NK-92 treated with Interleukin-12 subunit alpha and Interleukin-12 subunit beta, amount 100 ng/mL, for 24 hours (cell line): ENCODE data around the gene TMPRSS3.
A peak's percentile ranks its signal among the peaks of the same experiment; 100 is the strongest.

Experiments used
- DNase-seq: peaks from one replicate; lab custom pipeline; 2025; lab: John Stamatoyannopoulos, UW

TMPRSS3 gene

DNA sequence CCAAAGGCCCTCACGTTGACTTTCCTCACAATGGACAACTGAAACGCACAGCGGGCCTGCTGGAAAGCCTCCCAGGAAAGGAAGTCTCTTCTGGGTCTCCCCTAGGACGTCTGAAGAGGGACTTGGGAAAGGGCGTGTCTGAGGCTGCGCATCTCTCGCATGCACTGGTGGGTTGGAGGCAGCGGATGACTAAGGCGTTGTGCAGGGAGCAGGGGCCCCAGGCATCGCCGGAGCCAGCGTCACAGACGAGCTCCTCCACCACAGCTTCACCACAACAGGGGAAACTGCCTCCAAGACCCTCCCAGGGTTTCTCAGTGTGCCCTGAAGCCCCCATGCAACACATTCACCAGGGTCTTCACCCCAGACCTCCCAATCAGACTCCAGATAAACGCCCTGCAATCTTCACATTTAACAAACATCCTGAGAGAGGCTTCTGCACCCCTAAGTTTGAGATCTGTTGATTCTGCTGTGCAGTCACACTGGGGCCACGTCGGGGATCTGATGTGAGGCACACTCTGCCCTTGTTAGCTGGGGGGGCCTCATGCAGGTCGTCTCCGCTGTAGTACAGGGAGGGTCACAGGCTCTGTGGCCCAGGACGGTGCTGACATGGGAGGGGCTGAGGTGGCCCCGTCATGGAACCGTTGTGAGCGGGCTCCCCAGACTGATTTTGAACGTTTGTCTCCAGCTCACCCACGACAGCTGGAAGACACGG lies 22.5 kb downstream of the TMPRSS3 start:
- DNase-seq = no peak

DNA sequence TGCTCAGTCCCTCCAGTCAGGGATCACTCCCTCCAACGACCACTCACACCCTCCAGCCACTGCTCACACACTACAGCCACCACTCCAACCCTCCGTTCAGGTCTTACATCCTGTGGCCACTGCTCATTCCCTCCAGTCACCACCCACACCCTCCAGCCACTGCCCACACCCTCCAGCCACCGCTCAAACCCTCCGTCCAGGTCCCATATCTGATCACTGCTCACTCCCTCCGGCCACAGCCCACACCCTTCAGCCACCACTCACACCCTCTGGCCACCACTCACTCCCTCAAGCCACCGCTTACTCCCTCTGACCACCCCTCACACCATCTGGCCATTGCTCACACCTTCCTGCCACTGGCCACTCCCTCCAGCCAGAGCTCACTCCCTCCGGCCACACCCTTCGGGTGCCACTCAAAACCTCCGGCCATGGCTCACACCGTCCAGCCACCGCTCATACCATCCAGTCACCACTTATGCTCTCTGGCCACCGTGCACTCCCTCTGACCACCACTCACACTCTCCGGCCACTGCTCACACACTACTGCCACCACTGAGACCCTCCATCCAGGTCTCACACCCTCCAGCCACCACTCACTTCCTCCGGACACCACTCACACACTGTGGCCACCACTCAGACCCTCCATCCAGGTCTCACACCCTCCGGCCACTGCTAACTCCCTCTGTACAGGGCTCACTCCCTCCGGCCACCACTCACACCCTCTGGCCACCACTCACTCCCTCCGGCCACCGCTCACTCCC lies 24.8 kb downstream of the TMPRSS3 start:
- DNase-seq = no peak

- no peak for DNase-seq
Measured at GRCh38 chr21:42369821-42370220, 26.0 kb downstream of the TMPRSS3 start.

- DNase-seq = no peak
Measured at GRCh38 chr21:42367367-42368165, 28.3 kb downstream of the TMPRSS3 start.

DNA sequence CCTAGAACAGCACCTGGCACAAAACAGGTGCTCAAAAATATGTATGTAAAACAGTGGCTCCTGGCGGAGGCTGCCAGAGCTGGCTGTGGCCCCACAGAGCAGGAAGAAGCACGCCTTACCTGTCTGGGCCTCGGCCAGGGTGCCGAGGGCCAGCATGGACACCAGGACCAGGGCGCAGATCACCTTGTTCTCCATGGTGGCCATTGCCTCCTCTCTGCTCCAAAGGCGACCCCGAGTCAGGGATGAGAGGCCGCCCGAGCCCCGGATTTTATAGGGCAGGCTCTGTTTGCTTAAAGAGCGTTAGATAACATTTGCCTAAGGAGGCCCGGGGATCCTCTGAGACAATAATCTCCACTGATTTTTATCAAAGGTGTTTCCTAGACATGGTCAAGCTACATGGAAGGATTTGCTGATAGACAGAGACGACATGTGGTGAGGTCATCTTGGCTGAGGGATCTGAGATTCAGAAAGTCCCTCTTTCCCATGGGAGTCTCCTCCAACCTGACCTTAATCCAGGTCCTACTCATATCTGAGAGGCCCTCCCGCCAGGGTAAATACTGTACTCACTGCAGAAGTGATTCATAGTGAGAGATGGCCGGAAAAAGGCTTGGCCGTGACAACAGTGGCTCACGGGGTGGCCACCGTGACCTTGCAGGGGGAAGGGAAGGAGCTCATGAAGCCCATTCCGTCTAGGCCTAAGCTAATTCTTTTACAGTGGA lies 29.4 kb downstream of the TMPRSS3 start, which contains the start of gene TFF1:
TFF1 (minus strand) TSS at position 244 of the 719 bp plus-strand sequence; CDS start at position 204, 40 bp downstream.
- DNase-seq = no peak

- no peak for DNase-seq
Measured at GRCh38 chr21:42365770-42366169, 30.1 kb downstream of the TMPRSS3 start.

DNA sequence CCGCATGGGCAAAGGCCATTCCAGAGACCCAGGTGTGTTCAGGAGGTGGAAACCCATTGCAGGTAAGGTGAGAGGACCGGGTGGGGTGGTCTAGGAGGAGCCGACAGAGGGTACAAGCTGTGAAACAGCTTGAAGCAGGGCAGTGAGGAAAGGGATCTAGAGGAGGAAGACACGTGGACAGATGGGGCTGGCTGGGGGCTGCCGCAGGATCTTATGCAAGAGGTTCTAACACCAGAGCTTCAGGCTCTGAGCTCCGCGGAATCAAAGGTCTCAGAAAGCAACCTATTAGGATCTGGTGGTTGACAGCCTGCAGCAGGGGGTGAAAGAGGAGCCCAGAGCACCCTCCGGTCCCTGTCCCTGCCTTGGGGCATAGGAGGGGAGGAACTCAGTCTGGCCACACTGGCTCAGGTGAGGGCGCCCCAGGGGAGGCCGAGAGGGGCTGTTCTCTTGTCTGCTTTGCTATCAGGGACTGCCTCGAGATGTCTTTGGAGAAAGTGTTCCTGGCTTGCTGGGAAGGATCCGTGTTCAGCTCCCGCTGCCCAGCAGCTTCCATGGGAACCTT lies 31.5 kb downstream of the TMPRSS3 start:
- DNase-seq = no peak

DNA sequence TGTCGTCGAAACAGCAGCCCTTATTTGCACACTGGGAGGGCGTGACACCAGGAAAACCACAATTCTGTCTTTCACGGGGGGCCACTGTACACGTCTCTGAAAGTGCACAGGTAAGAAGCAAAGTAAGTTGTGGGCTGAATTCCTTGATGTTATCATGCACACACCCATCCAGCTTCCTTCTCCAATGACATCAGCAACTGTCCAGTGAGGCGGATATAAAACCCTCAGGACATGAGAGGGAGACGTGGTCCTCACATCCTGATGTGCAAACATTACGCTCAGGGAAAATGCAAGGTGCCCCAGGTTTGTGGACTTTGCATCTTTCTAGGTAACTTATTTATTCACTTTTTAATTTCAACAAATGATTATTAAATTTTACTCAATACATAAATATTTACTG lies 32.5 kb downstream of the TMPRSS3 start:
- no peak for DNase-seq

- no peak for DNase-seq
Measured at GRCh38 chr21:42362700-42363099, 33.2 kb downstream of the TMPRSS3 start.

DNA sequence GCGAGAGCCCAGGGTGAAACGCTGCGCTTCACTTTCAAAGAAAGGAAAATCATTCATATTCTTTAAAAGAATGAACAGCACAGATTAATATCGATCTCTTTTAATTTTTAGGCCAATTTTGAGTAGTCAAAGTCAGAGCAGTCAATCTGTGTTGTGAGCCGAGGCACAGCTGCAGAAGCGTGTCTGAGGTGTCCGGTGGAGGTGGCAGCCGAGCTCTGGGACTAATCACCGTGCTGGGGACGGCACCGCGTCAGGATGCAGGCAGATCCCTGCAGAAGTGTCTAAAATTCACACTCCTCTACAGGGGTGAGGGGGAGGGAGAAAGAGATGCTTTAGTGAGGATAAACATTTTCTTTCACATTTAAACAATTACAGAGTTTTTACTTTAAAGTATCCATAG lies 33.7 kb downstream of the TMPRSS3 start:
- no peak for DNase-seq

GRCh38 chr21:42361286-42361685 lies 34.6 kb downstream of the TMPRSS3 start:
- DNase-seq = no peak

- DNase-seq = peak; percentile 25
Measured at GRCh38 chr21:42360317-42360716, 35.5 kb downstream of the TMPRSS3 start.

DNA sequence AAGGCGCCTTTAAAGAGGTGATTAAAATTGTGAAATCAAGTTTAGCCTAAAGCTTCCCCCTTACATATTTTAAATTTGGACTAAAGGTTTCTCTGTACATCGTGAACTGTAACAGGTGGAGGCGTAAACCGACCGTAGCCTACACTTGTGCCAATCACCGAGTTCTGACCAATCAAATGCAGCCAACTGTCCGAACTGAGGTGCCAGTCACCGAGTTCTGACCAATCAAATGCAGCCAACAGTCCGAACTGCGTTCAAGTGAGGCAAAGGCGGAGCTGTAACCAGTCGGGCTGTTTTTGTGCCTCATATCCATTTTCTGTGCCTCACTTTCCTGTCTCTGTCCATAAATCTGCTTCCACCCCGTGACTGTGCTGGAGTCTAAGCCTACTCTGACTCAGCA lies 36.9 kb downstream of the TMPRSS3 start:
- no peak for DNase-seq

DNA sequence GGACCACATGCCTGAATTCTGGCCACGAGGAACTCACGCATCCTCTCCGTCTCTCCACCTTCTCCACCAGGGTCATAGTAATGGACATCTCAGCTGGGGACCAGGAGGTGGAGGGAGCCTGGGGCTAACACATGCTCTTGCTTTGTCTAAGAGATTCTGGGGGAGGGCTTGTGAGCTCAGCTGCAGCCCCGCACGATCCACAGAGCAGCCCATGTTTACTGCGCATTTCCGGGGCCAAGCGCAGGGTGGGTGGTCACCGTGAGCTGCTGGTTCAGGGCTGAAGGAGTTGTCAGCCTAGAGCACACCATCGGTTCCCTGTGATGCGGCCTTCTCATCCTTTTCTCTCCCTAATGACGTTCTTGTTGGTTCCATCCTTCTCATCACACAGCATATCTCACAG lies 37.6 kb downstream of the TMPRSS3 start:
- DNase-seq = no peak

GRCh38 chr21:42357307-42357706 lies 38.5 kb downstream of the TMPRSS3 start:
- DNase-seq = no peak

- DNase-seq = no peak
Measured at GRCh38 chr21:42356650-42357049, 39.2 kb downstream of the TMPRSS3 start.

DNA sequence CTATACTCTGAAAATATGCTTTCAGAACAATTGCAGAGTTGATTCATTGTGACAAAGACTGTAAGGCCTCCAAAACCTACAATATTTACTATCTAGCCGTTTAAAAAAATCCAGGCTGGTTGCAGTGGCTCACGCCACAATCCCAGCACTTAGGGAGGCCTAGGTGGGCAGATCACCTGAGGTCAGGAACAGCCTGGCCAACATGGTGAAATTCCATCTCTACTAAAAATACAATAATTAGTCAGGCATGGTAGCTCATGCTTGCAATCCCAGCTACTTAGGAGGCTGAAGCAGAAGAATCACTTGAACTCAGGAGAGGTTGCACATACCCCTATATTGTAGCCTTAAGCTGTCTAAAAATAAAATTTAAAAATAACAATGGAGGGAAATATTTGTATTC lies 39.8 kb downstream of the TMPRSS3 start:
- no peak for DNase-seq

- no peak for DNase-seq
Measured at GRCh38 chr21:42353623-42354022, 42.2 kb downstream of the TMPRSS3 start.

GRCh38 chr21:42352441-42353095 lies 43.3 kb downstream of the TMPRSS3 start:
- DNase-seq = no peak

DNA sequence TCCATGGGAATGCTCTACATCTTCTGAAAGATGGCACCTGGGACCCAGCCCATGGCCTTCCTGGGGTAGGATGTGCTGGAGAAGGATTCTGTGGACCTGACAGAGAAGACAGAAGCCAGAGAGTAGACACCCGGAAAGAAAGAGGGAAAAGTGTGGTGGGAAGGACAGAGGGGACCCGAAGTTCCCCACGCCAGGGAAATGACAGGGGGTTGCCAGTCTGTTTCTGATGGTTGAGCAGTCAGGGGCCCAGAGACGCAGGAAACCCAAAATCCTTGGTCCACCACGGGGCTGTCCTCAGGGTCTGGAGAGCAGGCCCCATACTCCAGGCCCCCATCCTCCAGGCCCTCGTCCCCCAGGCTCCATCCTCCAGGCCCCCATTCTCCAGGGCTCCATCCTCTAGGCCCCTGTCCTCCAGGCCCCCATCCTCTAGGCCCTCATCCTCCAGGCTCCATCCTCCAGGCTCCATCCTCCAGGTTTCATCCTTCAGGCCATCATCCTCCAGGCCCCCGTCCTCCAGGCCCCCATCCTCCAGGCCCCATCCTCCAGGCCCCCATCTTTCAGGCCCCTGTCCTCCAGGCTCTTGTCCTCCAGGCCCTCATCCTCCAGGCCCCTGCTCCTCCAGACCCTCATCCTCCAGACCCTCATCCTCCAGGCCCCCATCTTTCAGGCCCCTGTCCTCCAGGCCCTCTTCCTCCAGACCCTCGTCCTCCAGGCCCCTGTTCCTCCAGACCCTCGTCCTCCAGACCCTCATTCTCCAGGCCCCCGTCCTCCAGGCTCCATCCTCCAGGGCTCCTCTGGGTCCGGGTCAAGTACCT lies 44.0 kb downstream of the TMPRSS3 start:
- DNase-seq = no peak
